ENCODE measurements around the gene FAM200B. TPM values are rescaled to one million over a fixed set of nuclear protein-coding genes. Genes with fewer than 3 reads are reported as not detected.

FAM200B gene
- total RNA-seq, 8 experiments from 2014 or later: 43.2 to 97.2 (median 64.6) TPM

DNA sequence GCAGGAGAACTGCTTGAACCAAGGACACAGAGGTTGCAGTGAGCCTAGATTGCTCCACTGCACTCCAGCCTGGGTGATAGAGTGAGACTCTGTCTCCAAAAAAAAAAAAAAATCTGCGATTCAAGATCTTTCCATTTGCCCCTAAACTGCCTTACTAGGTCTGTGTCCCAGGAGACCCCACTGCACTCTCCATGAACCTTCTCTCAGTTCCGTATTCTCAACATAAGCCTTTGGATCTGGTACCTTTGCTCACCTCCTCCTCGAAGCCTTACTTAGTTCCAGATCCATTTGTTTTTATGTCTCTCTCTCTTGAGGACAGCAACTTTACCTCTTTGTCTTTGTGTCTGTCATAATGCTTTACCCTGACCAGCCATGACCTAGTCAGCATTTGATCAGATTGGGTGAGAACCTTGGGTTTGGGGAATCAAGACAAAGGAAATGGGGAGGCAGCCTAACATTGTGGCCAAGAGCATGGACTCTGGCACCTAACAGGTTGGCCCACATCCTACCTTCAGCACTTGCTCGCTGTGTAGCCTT is 55.0 kb downstream of the FAM200B start:
- no peaks in the 10 kb centered on the region for H3K4me1 ChIP-seq (replicated peaks in 1 of 2)
- ATAC-seq (replicated peaks in 6 of 8): no peak
- no peak overlapping the region for H3K4me3 ChIP-seq
- H3K27ac ChIP-seq: no peak overlapping the region
- WGBS, 10 experiments: 0 to 100% (median 73%) methylated on average over 1 to 4 of the region's 4 CpGs; no CpG with 5 or more reads in 2 of the 10 experiments
- in situ Hi-C loops (cut with MboI; ENCODE audit: low pct_unique_long_range_greater_than_20kb in 2 of 9, low sequenced_read_pairs in 9 of 9, unreplicated experiment in 9 of 9): no loop called here

DNA sequence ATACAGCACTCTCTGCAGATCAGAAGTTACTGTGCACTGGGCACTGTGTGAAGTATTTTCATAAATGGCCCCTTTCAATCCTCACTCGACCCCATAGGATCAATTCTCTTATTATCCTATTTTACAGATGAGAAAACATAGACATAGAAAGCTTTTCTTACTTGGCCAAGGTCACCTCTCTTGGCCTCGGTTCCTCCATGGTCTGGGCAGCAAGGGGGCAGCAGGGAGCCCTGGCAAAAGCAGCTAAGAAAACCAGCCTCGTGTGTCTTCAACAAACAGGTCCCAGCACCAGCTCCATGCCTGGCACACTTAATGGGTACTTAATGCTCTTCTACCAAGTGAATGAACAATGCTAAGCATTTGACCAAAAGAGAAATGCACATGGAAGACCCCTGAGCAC is 55.6 kb downstream of the FAM200B start:
- in situ Hi-C loops (cut with MboI; ENCODE audit: low pct_unique_long_range_greater_than_20kb in 2 of 9, low sequenced_read_pairs in 9 of 9, unreplicated experiment in 9 of 9): no loop called here
- Histone ChIP-seq H3K4me1 (replicated peaks in 1 of 2) (no peaks in the 10 kb centered on the region), H3K27ac (no peak overlapping the region), H3K4me3 (no peak overlapping the region)
- WGBS, 10 experiments: 10 to 83% (median 63%) methylated on average over 1 to 2 of the region's 3 CpGs; no CpG with 5 or more reads in 3 of the 10 experiments
- no peak for ATAC-seq (replicated peaks in 6 of 8)

DNA sequence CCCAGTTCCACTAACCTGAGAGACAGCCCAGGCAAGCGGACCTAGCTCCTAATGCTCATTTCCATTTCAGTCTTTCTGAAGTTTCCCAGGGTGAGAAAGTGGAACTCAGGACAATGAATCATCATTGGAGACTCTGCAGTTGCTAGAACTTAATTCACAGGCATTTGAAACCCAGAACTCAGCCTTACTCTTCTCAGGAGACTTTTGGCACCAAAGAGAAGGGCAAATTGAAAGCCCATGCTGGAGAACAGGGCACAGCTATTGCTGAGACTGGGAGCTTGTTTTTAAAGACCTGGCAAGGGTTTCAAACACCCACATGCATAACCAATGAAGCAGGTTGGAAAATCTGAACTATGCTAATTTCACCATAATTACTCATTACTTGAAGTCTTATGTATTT is 57.2 kb downstream of the FAM200B start:
- in situ Hi-C loops (cut with MboI; ENCODE audit: low pct_unique_long_range_greater_than_20kb in 2 of 9, low sequenced_read_pairs in 9 of 9, unreplicated experiment in 9 of 9): no loop called here

More for the DNA sequence above, 57.2 kb downstream of the FAM200B start:
- Histone ChIP-seq H3K4me3 (no peak overlapping the region), H3K27ac (no peak overlapping the region), H3K4me1 (replicated peaks in 1 of 2) (no peaks in the 10 kb centered on the region)
- peak in 3 of 8 experiments; percentile 46 to 52 (median 46) for ATAC-seq (replicated peaks in 6 of 8)
- WGBS, 10 experiments: 36 to 100% (median 73%) methylated on average over 1 of the region's 1 CpG; no CpG with 5 or more reads in 5 of the 10 experiments

Other genes starting within 250 kb of the FAM200B start
- gene CC2D2A, start 211.9 kb upstream of the FAM200B start, total RNA-seq: 10 to 100 TPM in 6 of 8 experiments, 1 to 10 TPM in 2; 8.3 to 58.4 (median 11.0) TPM
- 10 to 100 TPM; 44.5 to 74.9 (median 57.9) TPM for gene FBXL5, start 26.5 kb upstream of the FAM200B start, total RNA-seq
- gene BST1, start 21.2 kb downstream of the FAM200B start, total RNA-seq: 1 to 10 TPM in 4 of 8 experiments, under 1 TPM in 4; 0.79 to 4.5 (median 1.2) TPM
- 1 to 10 TPM in 1 of 8 experiments, under 1 TPM in 7; 0.14 to 2.6 (median 0.71) TPM for gene CD38, start 96.5 kb downstream of the FAM200B start, total RNA-seq